GM20000 (cell line): ENCODE data around the gene MRPS5.

Source experiments
- DNase-seq: peaks from one replicate; pipeline ENCODE4 v3.0.0; 2012; ENCODE audit warnings: low spot score
- CTCF ChIP-seq: IDR thresholded peaks from 2 replicates; pipeline ENCODE4 v1.5.1; 2012; ENCODE audit warnings: mild to moderate bottlenecking, control low read depth; ENCODE audit errors: extremely low read depth, missing control alignments

The MRPS5 gene

GRCh38 chr2:95121407-95122196 is at the start of gene MRPS5:
Gene MRPS5, minus strand, starts transcription at chr2:95121808. Its CDS starts 17 bp downstream, at chr2:95121791.
- peak; percentile 94 for DNase-seq
- TF ChIP-seq CTCF: no peak

GRCh38 chr2:95166065-95166763 is 44.6 kb upstream of the MRPS5 start:
- DNase-seq: no peak
- no peak for TF ChIP-seq CTCF

GRCh38 chr2:95165371-95166064 is 43.9 kb upstream of the MRPS5 start, which contains the start of gene ZNF2:
Gene ZNF2, plus strand, starts transcription at chr2:95165809. Its CDS starts 10,418 bp downstream, at chr2:95176227.
- peak; percentile 95 for DNase-seq
- TF ChIP-seq CTCF: no peak

- TF ChIP-seq CTCF: no peak
- no peak for DNase-seq
Measured at GRCh38 chr2:95165030-95165370, 43.4 kb upstream of the MRPS5 start.

- TF ChIP-seq CTCF: no peak
- DNase-seq: peak; percentile 92
Measured at GRCh38 chr2:95159690-95160449, 38.3 kb upstream of the MRPS5 start, which contains the start of gene ZNF514. Gene ZNF514, minus strand, starts transcription at chr2:95159848. Its CDS starts 6,595 bp downstream, at chr2:95153253.

GRCh38 chr2:95158891-95159619 is 37.4 kb upstream of the MRPS5 start:
- peak; percentile 75 for DNase-seq
- TF ChIP-seq CTCF: no peak
